Neural progenitor cell (in vitro differentiated cells): Measurements from ENCODE around the gene KRAS.

Experiments used
- CTCF ChIP-seq: fragments of 200-600 bp; sonication (generic); IDR thresholded peaks from 2 replicates; pipeline ENCODE4 v1.5.1; 2017; ENCODE audit warnings: antibody characterized with exemption, mild to moderate bottlenecking
- EZH2 ChIP-seq: fragments of 200-600 bp; sonication (generic); IDR thresholded peaks from 2 replicates; pipeline ENCODE4 v1.6.1; 2017; ENCODE audit warnings: antibody characterized with exemption, mild to moderate bottlenecking, moderate library complexity

- TF ChIP-seq CTCF, result peak; percentile 73
- TF ChIP-seq EZH2, result no peak
These were observed 9.3 kb downstream of the KRAS start for GRCh38 chr12:25241167-25242020.
